ENCODE measurements around the gene ITPKC.

DNA sequence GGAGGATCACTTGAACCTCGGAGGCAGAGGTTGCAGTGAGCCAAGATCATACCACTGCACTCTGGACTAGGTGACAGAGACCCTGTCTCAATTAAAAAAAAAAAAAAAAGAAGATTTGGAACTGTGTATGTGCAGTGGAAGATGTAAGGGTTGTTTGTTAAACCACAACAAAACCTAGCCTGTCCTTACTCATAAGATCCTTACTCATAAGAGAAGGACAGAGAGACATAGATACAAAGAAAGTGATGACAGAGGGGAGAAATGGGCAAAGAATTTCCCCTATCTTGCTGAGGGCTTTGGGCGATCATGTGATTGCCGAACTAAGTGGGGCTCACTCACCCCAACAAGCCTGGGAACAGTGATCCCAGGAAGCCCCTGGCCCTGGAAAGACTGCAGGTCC is 7.9 kb downstream of the ITPKC start:
- TF ChIP-seq, protein P1, sequence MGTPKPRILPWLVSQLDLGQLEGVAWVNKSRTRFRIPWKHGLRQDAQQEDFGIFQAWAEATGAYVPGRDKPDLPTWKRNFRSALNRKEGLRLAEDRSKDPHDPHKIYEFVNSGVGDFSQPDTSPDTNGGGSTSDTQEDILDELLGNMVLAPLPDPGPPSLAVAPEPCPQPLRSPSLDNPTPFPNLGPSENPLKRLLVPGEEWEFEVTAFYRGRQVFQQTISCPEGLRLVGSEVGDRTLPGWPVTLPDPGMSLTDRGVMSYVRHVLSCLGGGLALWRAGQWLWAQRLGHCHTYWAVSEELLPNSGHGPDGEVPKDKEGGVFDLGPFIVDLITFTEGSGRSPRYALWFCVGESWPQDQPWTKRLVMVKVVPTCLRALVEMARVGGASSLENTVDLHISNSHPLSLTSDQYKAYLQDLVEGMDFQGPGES (IDR thresholded peaks at IDR 0.05; ENCODE audit: low read depth, low read length): no peak
- TF ChIP-seq, protein P2, sequence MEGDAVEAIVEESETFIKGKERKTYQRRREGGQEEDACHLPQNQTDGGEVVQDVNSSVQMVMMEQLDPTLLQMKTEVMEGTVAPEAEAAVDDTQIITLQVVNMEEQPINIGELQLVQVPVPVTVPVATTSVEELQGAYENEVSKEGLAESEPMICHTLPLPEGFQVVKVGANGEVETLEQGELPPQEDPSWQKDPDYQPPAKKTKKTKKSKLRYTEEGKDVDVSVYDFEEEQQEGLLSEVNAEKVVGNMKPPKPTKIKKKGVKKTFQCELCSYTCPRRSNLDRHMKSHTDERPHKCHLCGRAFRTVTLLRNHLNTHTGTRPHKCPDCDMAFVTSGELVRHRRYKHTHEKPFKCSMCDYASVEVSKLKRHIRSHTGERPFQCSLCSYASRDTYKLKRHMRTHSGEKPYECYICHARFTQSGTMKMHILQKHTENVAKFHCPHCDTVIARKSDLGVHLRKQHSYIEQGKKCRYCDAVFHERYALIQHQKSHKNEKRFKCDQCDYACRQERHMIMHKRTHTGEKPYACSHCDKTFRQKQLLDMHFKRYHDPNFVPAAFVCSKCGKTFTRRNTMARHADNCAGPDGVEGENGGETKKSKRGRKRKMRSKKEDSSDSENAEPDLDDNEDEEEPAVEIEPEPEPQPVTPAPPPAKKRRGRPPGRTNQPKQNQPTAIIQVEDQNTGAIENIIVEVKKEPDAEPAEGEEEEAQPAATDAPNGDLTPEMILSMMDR (IDR thresholded peaks at IDR 0.05): no peak
- TF ChIP-seq, protein P3, sequence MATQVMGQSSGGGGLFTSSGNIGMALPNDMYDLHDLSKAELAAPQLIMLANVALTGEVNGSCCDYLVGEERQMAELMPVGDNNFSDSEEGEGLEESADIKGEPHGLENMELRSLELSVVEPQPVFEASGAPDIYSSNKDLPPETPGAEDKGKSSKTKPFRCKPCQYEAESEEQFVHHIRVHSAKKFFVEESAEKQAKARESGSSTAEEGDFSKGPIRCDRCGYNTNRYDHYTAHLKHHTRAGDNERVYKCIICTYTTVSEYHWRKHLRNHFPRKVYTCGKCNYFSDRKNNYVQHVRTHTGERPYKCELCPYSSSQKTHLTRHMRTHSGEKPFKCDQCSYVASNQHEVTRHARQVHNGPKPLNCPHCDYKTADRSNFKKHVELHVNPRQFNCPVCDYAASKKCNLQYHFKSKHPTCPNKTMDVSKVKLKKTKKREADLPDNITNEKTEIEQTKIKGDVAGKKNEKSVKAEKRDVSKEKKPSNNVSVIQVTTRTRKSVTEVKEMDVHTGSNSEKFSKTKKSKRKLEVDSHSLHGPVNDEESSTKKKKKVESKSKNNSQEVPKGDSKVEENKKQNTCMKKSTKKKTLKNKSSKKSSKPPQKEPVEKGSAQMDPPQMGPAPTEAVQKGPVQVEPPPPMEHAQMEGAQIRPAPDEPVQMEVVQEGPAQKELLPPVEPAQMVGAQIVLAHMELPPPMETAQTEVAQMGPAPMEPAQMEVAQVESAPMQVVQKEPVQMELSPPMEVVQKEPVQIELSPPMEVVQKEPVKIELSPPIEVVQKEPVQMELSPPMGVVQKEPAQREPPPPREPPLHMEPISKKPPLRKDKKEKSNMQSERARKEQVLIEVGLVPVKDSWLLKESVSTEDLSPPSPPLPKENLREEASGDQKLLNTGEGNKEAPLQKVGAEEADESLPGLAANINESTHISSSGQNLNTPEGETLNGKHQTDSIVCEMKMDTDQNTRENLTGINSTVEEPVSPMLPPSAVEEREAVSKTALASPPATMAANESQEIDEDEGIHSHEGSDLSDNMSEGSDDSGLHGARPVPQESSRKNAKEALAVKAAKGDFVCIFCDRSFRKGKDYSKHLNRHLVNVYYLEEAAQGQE (IDR thresholded peaks at IDR 0.05; ENCODE audit: low read depth, low read length): no peak

All from SK-N-SH (cell line).